HCT116 (cell line): ENCODE measurements around the gene DIP2B. TPM values are rescaled to one million over a fixed set of nuclear protein-coding genes. Genes with fewer than 3 reads are reported as not detected.

ENCODE experiments used
- ATAC-seq: fragments of 200-7000 bp; cut with Tn5 transposase; 2 replicates; pipeline ENCODE4 v1.9.1; 2020; ENCODE audit warnings: mild to moderate bottlenecking, moderate library complexity
- BruUV-seq: library from RNA; stranded (reverse); fragments of 400-500 nt; replicated peaks from 2 replicates; lab custom pipeline; 2021; lab: Mats Ljungman, UMichigan
- CTCF ChIA-PET: fragments of 300-600 bp; sonication (Branson Sonifier 250); formaldehyde crosslinking; loops from one replicate; lab custom pipeline; 2021; ENCODE audit warnings: antibody characterized with exemption; lab: Charles Lee
- POLR2A ChIA-PET: fragments of 300-600, 350-600 bp; sonication (Branson Sonifier 250); formaldehyde crosslinking; loops from one replicate; lab custom pipeline; 2021; ENCODE audit warnings: antibody characterized with exemption; lab: Charles Lee
- RAD21 ChIA-PET, 2 experiments: fragments of 300-600 bp; sonication (Branson Sonifier 250); formaldehyde crosslinking; loops; one replicate each; lab custom pipeline; 2023; ENCODE audit warnings: low total read pairs in 2 of 2; ENCODE audit not compliant: uncharacterized antibody in 2 of 2, unreplicated experiment in 2 of 2, low non-redundant PET in 1 of 2; lab: Charles Lee
- DNase-seq: peaks from one replicate; pipeline ENCODE4 v3.0.0-alpha.2; 2010; ENCODE audit warnings: low read depth, low spot score
- H2AFZ ChIP-seq: fragments of 200-600 bp; shearing (Covaris generic), sonication (generic); 2 replicates; pipeline ENCODE4 v1.6.1; 2017; ENCODE audit warnings: low read depth, mixed run types, mixed read lengths, antibody characterized with exemption, low read length; ENCODE audit not compliant: poor library complexity, severe bottlenecking
- H3K27ac ChIP-seq: 2 replicates; pipeline ENCODE4 v1.5.1; 2012; ENCODE audit warnings: low read depth, low read length
- H3K27me3 ChIP-seq: fragments of 200-600 bp; sonication (generic); 2 replicates; pipeline ENCODE4 v1.6.1; 2016; ENCODE audit warnings: mixed run types, low read length, mixed read lengths; ENCODE audit not compliant: insufficient read depth
- H3K36me3 ChIP-seq, 2 experiments: fragments of 200-500 bp in 1 of 2; fragments of 200-600 bp in 1 of 2; sonication (Bioruptor generic) in 1 of 2; sonication (generic) in 1 of 2; 2 replicates each; pipeline versions ENCODE4 v1.5.1 to v1.6.1; 2014 to 2016; ENCODE audit warnings: low read length in 2 of 2, inconsistent platforms in 1 of 2, mixed read lengths in 1 of 2, mixed run types in 1 of 2; ENCODE audit not compliant: insufficient read depth in 2 of 2, control insufficient read depth in 1 of 2
- H3K4me1 ChIP-seq, 2 experiments: fragments of 200-600 bp in 1 of 2; sonication (generic) in 1 of 2; 2 replicates each; pipeline versions ENCODE4 v1.5.1 to v1.6.1; 2012 to 2017; ENCODE audit warnings: low read length in 2 of 2, inconsistent platforms in 1 of 2, mild to moderate bottlenecking in 1 of 2, mixed read lengths in 1 of 2, mixed run types in 1 of 2, moderate library complexity in 1 of 2; ENCODE audit not compliant: insufficient read depth in 2 of 2, control insufficient read depth in 1 of 2
- H3K4me2 ChIP-seq: fragments of 200-600 bp; sonication (generic); 2 replicates; pipeline ENCODE4 v1.6.1; 2017; ENCODE audit warnings: mixed run types, low read length, mixed read lengths
- H3K4me3 ChIP-seq, 2 experiments: fragments of 200-600 bp in 1 of 2; sonication (generic) in 1 of 2; replicated peaks in 1 of 2; 2 replicates each; pipeline ENCODE4 v1.5.1; 2011 to 2016; ENCODE audit warnings: low read length in 2 of 2, control low read depth in 1 of 2, low read depth in 1 of 2, mild to moderate bottlenecking in 1 of 2, mixed read lengths in 1 of 2, mixed run types in 1 of 2
- H3K79me2 ChIP-seq: fragments of 200-600 bp; sonication (generic); 2 replicates; pipeline ENCODE4 v1.6.1; 2017; ENCODE audit warnings: mild to moderate bottlenecking, mixed run types, low read length, moderate library complexity, mixed read lengths; ENCODE audit not compliant: insufficient read depth
- H3K9ac ChIP-seq: fragments of 200-600 bp; sonication (generic); 2 replicates; pipeline ENCODE4 v1.6.1; 2016; ENCODE audit warnings: low read length, mixed read lengths
- H3K9me2 ChIP-seq: fragments of 200-600 bp; sonication (generic), shearing (Covaris generic); 2 replicates; pipeline ENCODE4 v1.6.1; 2017; ENCODE audit warnings: mixed run types, mild to moderate bottlenecking, moderate library complexity; ENCODE audit not compliant: insufficient read depth
- H3K9me3 ChIP-seq, 2 experiments: fragments of 200-500 bp in 1 of 2; fragments of 200-600 bp in 1 of 2; sonication (Bioruptor generic) in 1 of 2; sonication (generic) in 1 of 2; 2 replicates each; pipeline ENCODE4 v1.6.1; 2014 to 2017; ENCODE audit warnings: low read length in 2 of 2, mixed read lengths in 2 of 2, inconsistent platforms in 1 of 2, low read depth in 1 of 2, mild to moderate bottlenecking in 1 of 2, mixed run types in 1 of 2, moderate library complexity in 1 of 2; ENCODE audit not compliant: control insufficient read depth in 1 of 2, insufficient read depth in 1 of 2
- H4K20me1 ChIP-seq: fragments of 200-600 bp; sonication (generic), shearing (Covaris generic); 2 replicates; pipeline ENCODE4 v1.6.1; 2017; ENCODE audit warnings: mixed run types, mild to moderate bottlenecking, moderate library complexity; ENCODE audit not compliant: insufficient read depth
- CEBPB ChIP-seq: IDR thresholded peaks from 2 replicates; pipeline ENCODE4 v1.6.1; 2012; ENCODE audit warnings: low read depth
- EGR1 ChIP-seq: IDR thresholded peaks from 2 replicates; pipeline ENCODE4 v1.6.1; 2012; ENCODE audit warnings: low read depth
- ELF1 ChIP-seq: IDR thresholded peaks from 2 replicates; pipeline ENCODE4 v1.6.1; 2012; ENCODE audit warnings: low read depth, borderline replicate concordance
- EZH2 ChIP-seq: fragments of 200-600 bp; sonication (generic); IDR thresholded peaks from 2 replicates; pipeline ENCODE4 v1.6.1; 2017; ENCODE audit warnings: antibody characterized with exemption, mixed run types
- JUND ChIP-seq: IDR thresholded peaks from 2 replicates; pipeline ENCODE4 v1.6.1; 2012
- POLR2A ChIP-seq: IDR thresholded peaks from 2 replicates; pipeline ENCODE4 v1.7.0; 2011; ENCODE audit warnings: borderline replicate concordance; ENCODE audit not compliant: insufficient read depth, insufficient read length; ENCODE audit errors: extremely low read depth
- POLR2AphosphoS5 ChIP-seq: IDR thresholded peaks from 2 replicates; pipeline ENCODE4 v1.6.1; 2011; ENCODE audit warnings: mild to moderate bottlenecking, low read depth, low read length, moderate library complexity
- RAD21 ChIP-seq: IDR thresholded peaks from 2 replicates; pipeline ENCODE4 v1.6.1; 2012; ENCODE audit warnings: low read depth, mild to moderate bottlenecking
- REST ChIP-seq: IDR thresholded peaks from 2 replicates; pipeline ENCODE4 v1.6.1; 2012; ENCODE audit warnings: low read depth
- SIN3A ChIP-seq: IDR thresholded peaks from 2 replicates; pipeline ENCODE4 v1.6.1; 2012; ENCODE audit warnings: low read depth
- SRF ChIP-seq: IDR thresholded peaks from 2 replicates; pipeline ENCODE4 v1.6.1; 2012; ENCODE audit warnings: low read depth
- TCF7L2 ChIP-seq: IDR thresholded peaks from 2 replicates; pipeline ENCODE4 v1.7.0; 2011; ENCODE audit warnings: borderline replicate concordance, inconsistent platforms; ENCODE audit not compliant: insufficient read depth, insufficient read length; ENCODE audit errors: extremely low read depth
- ZBTB33 ChIP-seq: IDR thresholded peaks from 2 replicates; pipeline ENCODE4 v1.6.1; 2011; ENCODE audit warnings: mild to moderate bottlenecking, low read length, moderate library complexity; ENCODE audit not compliant: insufficient replicate concordance; ENCODE audit errors: extremely low read depth
- intact Hi-C: fragments of 100-400 bp; cut with micrococcal nuclease; formaldehyde crosslinking; loops from 2 replicates; pipeline ENCODE4 v1.10.0; 2022
- total RNA-seq: library from RNA; stranded (reverse); gene quantifications from one replicate; pipeline ENCODE4 v1.2.1, GENCODE V29; 2021; ENCODE audit not compliant: unreplicated experiment

The DIP2B gene
- total RNA-seq, 1 experiment from 2014 or later = 32.3 TPM

GRCh38 chr12:50765095-50765911, 260.5 kb downstream of the DIP2B start (continued):
- TF ChIP-seq REST (no peak), RAD21 (peak; percentile 83), POLR2A (no peak), ELF1 (no peak), JUND (no peak; the same call in 1 of the 2 replicates)

GRCh38 chr12:50768391-50768790, 263.6 kb downstream of the DIP2B start:
- Histone ChIP-seq H3K36me3 (no peaks in the 10 kb centered on the region), H3K4me3 (no peak overlapping the region), H3K79me2 (peaks cover 83% of the 10 kb centered on the region), H3K9me3 (no peaks in the 10 kb centered on the region), H3K27me3 (no peaks in the 10 kb centered on the region), H3K9me2 (no peaks in the 10 kb centered on the region), H3K27ac (no peak overlapping the region), H4K20me1 (no peaks in the 10 kb centered on the region), H3K4me1 (peaks cover 35 to 38% of the 10 kb centered on the region in 2 experiments), H3K9ac (peak overlapping the region; percentile 6; the same call in 1 of the 2 replicates), H3K4me2 (peak overlapping the region; percentile 13; the same call in 1 of the 2 replicates), H2AFZ (no peak overlapping the region)
- no TSS peak for BruUV-seq
- POLR2A ChIA-PET = interaction anchor here (0.7 to 1.0 kb wide), 2 partner anchors 18 to 1781 kb away, joined by 3 read pairs; no protein-coding TSS in a partner anchor
- CTCF ChIA-PET = interaction anchor here (1.0 kb wide), 1 partner anchor 260 kb away, joined by 4 read pairs; no protein-coding TSS in a partner anchor
- RAD21 ChIA-PET = no interaction called here
- no peak for DNase-seq
- no peak for ATAC-seq
- intact Hi-C loops = loop anchor here (10.0 kb wide), 1 partner anchor 496 kb away; no protein-coding TSS in a partner anchor
- TF ChIP-seq POLR2AphosphoS5 (no peak), ZBTB33 (no peak), CEBPB (no peak), EGR1 (no peak), SIN3A (no peak), TCF7L2 (no peak), EZH2 (no peak), REST (no peak), SRF (no peak)
